Right renal pelvis (tissue), 4 donors: Measurements from ENCODE around the gene OTOP3. TPM values are rescaled to one million over a fixed set of nuclear protein-coding genes. Genes with fewer than 3 reads are reported as not detected.
"Not testable (repeated sequence)": the region's sequence is repeated elsewhere in the genome, so short reads cannot be mapped to it uniquely, and the experiment has no call there.

Experiments
- DNase-seq, 4 donors: peaks; one replicate each; pipeline ENCODE4 v3.0.0-alpha.2; 2013; ENCODE audit warnings: low read depth in 4 of 4, low spot score in 3 of 4, missing footprints in 1 of 4
- polyA plus RNA-seq, 4 donors: library from polyadenylated mRNA; unstranded; fragments of 120-200 nt; gene quantifications; one replicate each; pipeline ENCODE4 v1.2.1, GENCODE V29; 2013; ENCODE audit not compliant: insufficient read length in 4 of 4

OTOP3 gene
- polyA plus RNA-seq, 4 donors = not detected

DNA sequence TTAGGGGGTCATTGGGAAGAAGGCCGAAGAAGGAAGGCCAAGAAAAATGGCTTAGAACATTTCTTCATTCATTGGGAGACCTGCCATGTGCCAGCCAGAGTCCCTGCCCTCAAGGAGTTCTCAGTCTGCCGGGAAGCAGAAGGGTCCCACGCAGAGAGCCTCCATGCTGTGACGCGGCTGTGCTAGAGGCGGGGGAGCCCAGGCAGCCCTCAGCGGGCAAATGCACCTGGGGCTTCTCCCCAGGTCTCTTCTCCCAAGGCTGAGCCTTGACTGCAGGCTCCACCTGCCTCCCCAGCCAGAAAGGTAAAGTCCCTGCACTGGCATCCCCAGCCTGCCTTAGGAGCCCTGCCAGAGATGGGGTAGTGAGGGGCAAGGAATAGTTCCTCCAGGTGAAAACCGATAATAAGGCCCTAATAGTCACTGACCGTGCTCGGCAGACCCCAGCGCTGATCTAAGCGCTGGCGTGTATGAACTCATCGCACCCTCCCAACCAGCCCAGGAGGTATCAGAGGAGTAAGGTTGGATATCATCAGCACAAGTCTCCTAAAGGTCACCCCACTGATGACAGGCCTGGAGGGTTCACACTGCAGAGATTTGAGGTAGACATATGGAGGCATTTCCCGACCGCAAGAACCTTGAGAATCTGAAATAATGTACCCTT lies 45.8 kb downstream of the OTOP3 start:
- no peak for DNase-seq

GRCh38 chr17:74981979-74982662 lies 46.4 kb downstream of the OTOP3 start:
- DNase-seq = peak in 1 of 4 donors; percentile 56

GRCh38 chr17:74982663-74983313 lies 47.1 kb downstream of the OTOP3 start:
- DNase-seq = not testable (repeated sequence)

DNA sequence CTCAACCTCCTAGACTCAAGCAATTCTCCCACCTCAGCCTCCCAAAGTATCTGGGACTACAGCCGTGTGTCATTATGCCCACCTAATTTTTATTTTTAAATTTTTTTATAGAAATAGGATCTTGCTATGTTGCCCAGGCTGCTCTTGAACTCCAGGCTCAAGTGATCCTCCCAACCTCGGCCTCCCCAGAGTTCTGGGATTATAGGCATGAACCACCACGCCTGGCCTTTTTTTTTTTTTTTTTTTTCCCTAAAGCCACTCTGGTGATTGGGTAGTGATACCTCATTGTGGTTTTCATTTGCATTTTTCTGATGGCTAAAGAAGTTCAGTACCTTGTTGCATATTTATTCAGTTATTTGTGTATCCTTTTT lies 50.5 kb downstream of the OTOP3 start:
- DNase-seq = no peak

- peak; percentile 87 to 90 (median 90) for DNase-seq
Measured at GRCh38 chr17:74987418-74987908, 51.8 kb downstream of the OTOP3 start, which contains the start of gene CDR2L. TSS of gene CDR2L (plus strand) at chr17:74987632. CDS start at chr17:74988044, 412 bp downstream.

- DNase-seq = peak in 2 of 4 donors; percentile 68 to 73
Measured at GRCh38 chr17:74987909-74988711, 52.4 kb downstream of the OTOP3 start.

- DNase-seq = no peak
Measured at GRCh38 chr17:74990581-74991105, 54.9 kb downstream of the OTOP3 start.

- DNase-seq = no peak
Measured at GRCh38 chr17:74992223-74992622, 56.5 kb downstream of the OTOP3 start.

GRCh38 chr17:74994440-74994839 lies 58.7 kb downstream of the OTOP3 start:
- no peak for DNase-seq

DNA sequence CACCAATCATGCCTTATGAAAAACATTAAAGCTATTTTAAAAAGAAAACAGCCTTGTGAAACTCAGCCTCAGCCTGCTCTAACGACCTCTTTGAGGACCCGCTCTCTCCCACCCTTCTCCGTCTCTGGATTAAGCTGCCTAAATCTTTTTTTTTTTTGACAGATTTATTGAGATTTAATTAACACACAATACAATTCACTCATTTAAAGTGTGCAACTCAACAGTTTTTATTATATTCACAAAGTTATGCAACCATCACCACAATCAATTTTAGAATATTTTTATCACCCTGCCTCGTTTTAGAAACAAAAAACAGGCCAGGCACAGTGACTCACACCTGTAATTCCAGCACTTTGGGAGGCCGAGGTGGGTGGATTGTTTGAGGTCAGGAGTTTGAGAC lies 60.1 kb downstream of the OTOP3 start:
- DNase-seq = no peak

- no peak for DNase-seq
Measured at GRCh38 chr17:74998783-74999182, 63.1 kb downstream of the OTOP3 start.

GRCh38 chr17:74999523-74999922 lies 63.8 kb downstream of the OTOP3 start:
- DNase-seq = no peak

Other genes starting within 250 kb of the OTOP3 start
- gene CD300LF, start 223.0 kb upstream of the OTOP3 start, polyA plus RNA-seq = under 1 TPM; 0.16 to 0.50 (median 0.27) TPM
- 1 to 10 TPM; 4.0 to 6.0 (median 5.4) TPM for gene RAB37, start 198.6 kb upstream of the OTOP3 start, polyA plus RNA-seq
- gene NHERF1, start 187.3 kb upstream of the OTOP3 start, polyA plus RNA-seq = 100 to 1,000 TPM; 165 to 210 (median 175) TPM
- 10 to 100 TPM; 41.6 to 47.2 (median 43.9) TPM for gene NAT9, start 159.6 kb upstream of the OTOP3 start, polyA plus RNA-seq
- under 1 TPM; 0.13 to 0.28 (median 0.22) TPM for gene GRIN2C, start 76.0 kb upstream of the OTOP3 start, polyA plus RNA-seq
- 1 to 10 TPM; 6.6 to 9.8 (median 7.5) TPM for gene FDXR, start 62.9 kb upstream of the OTOP3 start, polyA plus RNA-seq
- gene FADS6, start 42.3 kb upstream of the OTOP3 start, polyA plus RNA-seq = under 1 TPM; 0.26 to 0.67 (median 0.45) TPM
- gene USH1G, start 12.6 kb upstream of the OTOP3 start, polyA plus RNA-seq = under 1 TPM; 0.69 to 0.91 (median 0.74) TPM
- gene OTOP2, start 11.6 kb upstream of the OTOP3 start, polyA plus RNA-seq = under 1 TPM in 2 of 4 donors, not detected in 2; 0.03 to 0.10 TPM
- gene HID1, start 36.9 kb downstream of the OTOP3 start, polyA plus RNA-seq = 10 to 100 TPM; 12.6 to 16.3 (median 14.7) TPM
- 10 to 100 TPM in 1 of 4 donors, 1 to 10 TPM in 3; 8.5 to 11.2 (median 8.8) TPM for gene CDR2L, start 51.7 kb downstream of the OTOP3 start, polyA plus RNA-seq
- 10 to 100 TPM; 26.4 to 29.6 (median 27.7) TPM for gene MRPL58, start 76.8 kb downstream of the OTOP3 start, polyA plus RNA-seq
- gene ATP5PD, start 111.1 kb downstream of the OTOP3 start, polyA plus RNA-seq = 100 to 1,000 TPM; 323 to 364 (median 341) TPM
- gene KCTD2, start 111.3 kb downstream of the OTOP3 start, polyA plus RNA-seq = 10 to 100 TPM; 32.8 to 35.4 (median 33.8) TPM
- gene SLC16A5, start 152.1 kb downstream of the OTOP3 start, polyA plus RNA-seq = 10 to 100 TPM; 24.1 to 32.3 (median 27.8) TPM
- gene ARMC7, start 174.1 kb downstream of the OTOP3 start, polyA plus RNA-seq = 10 to 100 TPM; 16.0 to 19.4 (median 18.2) TPM
- gene NT5C, start 195.8 kb downstream of the OTOP3 start, polyA plus RNA-seq = 10 to 100 TPM; 46.0 to 72.2 (median 49.5) TPM
- gene JPT1, start 218.6 kb downstream of the OTOP3 start, polyA plus RNA-seq = 100 to 1,000 TPM in 1 of 4 donors, 10 to 100 TPM in 3; 84.2 to 116 (median 88.5) TPM
- 100 to 1,000 TPM; 680 to 843 (median 799) TPM for gene SUMO2, start 247.1 kb downstream of the OTOP3 start, polyA plus RNA-seq